ENCODE data around the gene PAWR.

The PAWR gene

GRCh38 chr12:79690638-79691510 lies at the start of gene PAWR:
PAWR (minus strand) TSS chr12:79690964; CDS start chr12:79690244, 720 bp downstream.
- DNase-seq: peak; percentile 88

GRCh38 chr12:79737875-79738718 lies 47.3 kb upstream of the PAWR start:
- peak; percentile 78 for DNase-seq

GRCh38 chr12:79732638-79733037 lies 41.9 kb upstream of the PAWR start:
- no peak for DNase-seq

- DNase-seq: no peak
Measured at GRCh38 chr12:79725987-79726386, 35.2 kb upstream of the PAWR start.

- no peak for DNase-seq
Measured at GRCh38 chr12:79717006-79717405, 26.2 kb upstream of the PAWR start.

- DNase-seq: no peak
Measured at GRCh38 chr12:79715308-79715707, 24.5 kb upstream of the PAWR start.

- DNase-seq: no peak
Measured at GRCh38 chr12:79710707-79711483, 20.1 kb upstream of the PAWR start.

- no peak for DNase-seq
Measured at GRCh38 chr12:79707830-79708229, 17.1 kb upstream of the PAWR start.

- no peak for DNase-seq
Measured at GRCh38 chr12:79706676-79707075, 15.9 kb upstream of the PAWR start.

- DNase-seq: no peak
Measured at GRCh38 chr12:79706156-79706555, 15.4 kb upstream of the PAWR start.

GRCh38 chr12:79698966-79699365 lies 8.2 kb upstream of the PAWR start:
- no peak for DNase-seq

GRCh38 chr12:79696416-79696815 lies 5.7 kb upstream of the PAWR start:
- no peak for DNase-seq

GRCh38 chr12:79692860-79693577 lies 2.3 kb upstream of the PAWR start:
- DNase-seq: no peak

- DNase-seq: peak; percentile 74
Measured at GRCh38 chr12:79691511-79692248, 916 bp upstream of the PAWR start.

GRCh38 chr12:79690142-79690637 lies 574 bp downstream of the PAWR start:
- no peak for DNase-seq

GRCh38 chr12:79689477-79690141 lies 1.2 kb downstream of the PAWR start:
- no peak for DNase-seq

- DNase-seq: peak; percentile 13
Measured at GRCh38 chr12:79689061-79689476, 1.7 kb downstream of the PAWR start.

- DNase-seq: no peak
Measured at GRCh38 chr12:79688376-79689060, 2.2 kb downstream of the PAWR start.

GRCh38 chr12:79687711-79688260 lies 3.0 kb downstream of the PAWR start:
- peak; percentile 18 for DNase-seq

GRCh38 chr12:79686171-79686570 lies 4.6 kb downstream of the PAWR start:
- DNase-seq: no peak
